Caco-2 (cell line): ENCODE results near the gene EIF4E. TPM values are rescaled to one million over a fixed set of nuclear protein-coding genes. Genes with fewer than 3 reads are reported as not detected.
A peak's percentile ranks its signal among the peaks of the same experiment; 100 is the strongest.

Experiments used
- BruUV-seq: library from RNA; stranded (reverse); fragments of 400-500 nt; replicated peaks from 2 replicates; lab custom pipeline; 2021; lab: Mats Ljungman, UMichigan
- CTCF ChIA-PET: fragments of 300-600 bp; sonication (Branson Sonifier 250); formaldehyde crosslinking; loops from one replicate; lab custom pipeline; 2022; ENCODE audit warnings: antibody characterized with exemption; lab: Charles Lee
- POLR2A ChIA-PET: fragments of 300-600 bp; sonication (Branson Sonifier 250); formaldehyde crosslinking; loops from one replicate; lab custom pipeline; 2022; ENCODE audit warnings: antibody characterized with exemption; lab: Charles Lee
- DNase-seq, 2 experiments: peaks; one replicate each; pipeline versions ENCODE4 v3.0.0 to v3.0.0-alpha.2; 2020 to 2022
- H3K27me3 ChIP-seq: replicated peaks from 2 replicates; pipeline ENCODE4 v1.6.0; 2011; ENCODE audit warnings: low read length; ENCODE audit not compliant: control insufficient read depth, insufficient read depth
- H3K36me3 ChIP-seq: 2 replicates; pipeline ENCODE4 v1.5.1; 2011; ENCODE audit warnings: low read length; ENCODE audit not compliant: control insufficient read depth, insufficient read depth
- H3K4me1 ChIP-seq: fragments of 250-450 bp; sonication (Bioruptor Pico); 2 replicates; pipeline ENCODE4 v1.5.1; 2020; ENCODE audit warnings: mild to moderate bottlenecking
- H3K4me3 ChIP-seq: 2 replicates; pipeline ENCODE4 v1.5.1; 2011; ENCODE audit warnings: low read depth, mild to moderate bottlenecking, control low read depth, low read length
- H3K9me3 ChIP-seq: fragments of 250-450 bp; sonication (Bioruptor Pico); 2 replicates; pipeline ENCODE4 v1.5.1; 2020; ENCODE audit warnings: mild to moderate bottlenecking, moderate library complexity
- H3K27ac Mint-ChIP-seq: one replicate; pipeline ENCODE4 v1.8.0; 2022; ENCODE audit warnings: mixed read lengths; ENCODE audit not compliant: unreplicated experiment
- H3K27me3 Mint-ChIP-seq: one replicate; pipeline ENCODE4 v1.8.0; 2022; ENCODE audit warnings: mixed read lengths; ENCODE audit not compliant: insufficient read depth, unreplicated experiment
- H3K36me3 Mint-ChIP-seq: one replicate; pipeline ENCODE4 v1.8.0; 2022; ENCODE audit warnings: mild to moderate bottlenecking, mixed read lengths; ENCODE audit not compliant: insufficient read depth, unreplicated experiment
- H3K4me1 Mint-ChIP-seq: one replicate; pipeline ENCODE4 v1.8.0; 2022; ENCODE audit warnings: low read depth, mixed read lengths; ENCODE audit not compliant: unreplicated experiment
- H3K4me3 Mint-ChIP-seq: one replicate; pipeline ENCODE4 v1.8.0; 2022; ENCODE audit warnings: mild to moderate bottlenecking, moderate library complexity, mixed read lengths; ENCODE audit not compliant: unreplicated experiment
- H3K9me3 Mint-ChIP-seq: one replicate; pipeline ENCODE4 v1.8.0; 2022; ENCODE audit warnings: mixed read lengths; ENCODE audit not compliant: unreplicated experiment
- intact Hi-C: fragments of 100-400 bp; cut with micrococcal nuclease; formaldehyde crosslinking; loops from one replicate; pipeline ENCODE4 v1.10.0; 2022; ENCODE audit not compliant: unreplicated experiment
- total RNA-seq: library from RNA; stranded (reverse); gene quantifications from 2 replicates; pipeline ENCODE4 v1.2.3, GENCODE V29; 2022
- TF ChIP-seq, protein P1 (sequence below), 2 experiments: fragments of 200-600 bp in 1 of 2; IDR thresholded peaks; 1 replicate in 1 of 2; 2 replicates in 1 of 2; pipeline versions ENCODE4 v1.5.1 to v1.8.0; 2011 to 2022; ENCODE audit warnings: antibody characterized with exemption in 1 of 2, control low read depth in 1 of 2, inconsistent platforms in 1 of 2, low read depth in 1 of 2, low read length in 1 of 2, mild to moderate bottlenecking in 1 of 2, moderate library complexity in 1 of 2; ENCODE audit not compliant: insufficient read depth in 1 of 2, severe bottlenecking in 1 of 2, unreplicated experiment in 1 of 2

EIF4E gene
- total RNA-seq, 1 experiment from 2014 or later = 140 TPM

DNA sequence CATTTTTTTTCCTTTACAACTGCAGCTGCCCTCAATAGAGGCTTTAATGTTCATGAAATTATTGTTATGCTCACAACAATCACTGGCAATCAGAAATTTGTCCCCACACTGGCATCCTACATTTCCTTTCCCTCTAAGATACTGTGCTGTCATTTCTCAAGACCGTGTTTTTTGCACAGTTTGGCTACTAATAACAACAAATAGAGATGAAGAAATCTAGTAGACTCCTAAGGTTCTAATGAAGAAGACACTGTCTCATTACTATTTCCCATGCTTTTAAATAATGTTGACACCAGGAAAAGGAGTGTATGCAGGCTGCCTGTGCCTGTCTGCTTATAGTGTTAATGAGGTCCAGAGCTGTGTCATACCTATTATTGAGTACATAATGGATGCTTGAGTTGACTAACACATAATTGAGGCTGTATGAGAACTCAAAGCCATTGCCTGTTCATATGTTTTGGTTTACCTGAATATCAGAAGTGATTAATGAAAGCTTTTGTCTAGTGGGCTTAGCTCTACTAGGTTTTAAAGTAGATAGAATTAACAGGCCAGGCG is 1.5 kb upstream of the EIF4E start:
- no peak for DNase-seq
- peaks cover 20% of the 10 kb centered on the region for H3K4me1 ChIP-seq
- intact Hi-C loops = loop anchor here (5.0 kb wide), 1 partner anchor 227 kb away; no protein-coding TSS in a partner anchor
- ChIA-PET CTCF (no interaction called here), POLR2A (no interaction called here)
- H3K36me3 ChIP-seq = no peaks in the 10 kb centered on the region
- Mint-ChIP-seq H3K4me1 (peaks cover 7% of the 10 kb centered on the region), H3K27me3 (no peaks in the 10 kb centered on the region), H3K9me3 (no peaks in the 10 kb centered on the region), H3K4me3 (peak overlapping the region; percentile 81), H3K27ac (peak overlapping the region; percentile 85), H3K36me3 (peaks cover 54% of the 10 kb centered on the region)
- BruUV-seq = no TSS peak
- TF ChIP-seq, protein P1, sequence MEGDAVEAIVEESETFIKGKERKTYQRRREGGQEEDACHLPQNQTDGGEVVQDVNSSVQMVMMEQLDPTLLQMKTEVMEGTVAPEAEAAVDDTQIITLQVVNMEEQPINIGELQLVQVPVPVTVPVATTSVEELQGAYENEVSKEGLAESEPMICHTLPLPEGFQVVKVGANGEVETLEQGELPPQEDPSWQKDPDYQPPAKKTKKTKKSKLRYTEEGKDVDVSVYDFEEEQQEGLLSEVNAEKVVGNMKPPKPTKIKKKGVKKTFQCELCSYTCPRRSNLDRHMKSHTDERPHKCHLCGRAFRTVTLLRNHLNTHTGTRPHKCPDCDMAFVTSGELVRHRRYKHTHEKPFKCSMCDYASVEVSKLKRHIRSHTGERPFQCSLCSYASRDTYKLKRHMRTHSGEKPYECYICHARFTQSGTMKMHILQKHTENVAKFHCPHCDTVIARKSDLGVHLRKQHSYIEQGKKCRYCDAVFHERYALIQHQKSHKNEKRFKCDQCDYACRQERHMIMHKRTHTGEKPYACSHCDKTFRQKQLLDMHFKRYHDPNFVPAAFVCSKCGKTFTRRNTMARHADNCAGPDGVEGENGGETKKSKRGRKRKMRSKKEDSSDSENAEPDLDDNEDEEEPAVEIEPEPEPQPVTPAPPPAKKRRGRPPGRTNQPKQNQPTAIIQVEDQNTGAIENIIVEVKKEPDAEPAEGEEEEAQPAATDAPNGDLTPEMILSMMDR (IDR thresholded peaks at IDR 0.05; ENCODE audit: insufficient read depth in 1 of 2, low read depth in 1 of 2, low read length in 1 of 2, severe bottlenecking in 1 of 2, unreplicated experiment in 1 of 2) = no peak
- H3K4me3 ChIP-seq = peak overlapping the region; percentile 51
- no peaks in the 10 kb centered on the region for H3K27me3 ChIP-seq
- peaks cover 5% of the 10 kb centered on the region for H3K9me3 ChIP-seq

DNA sequence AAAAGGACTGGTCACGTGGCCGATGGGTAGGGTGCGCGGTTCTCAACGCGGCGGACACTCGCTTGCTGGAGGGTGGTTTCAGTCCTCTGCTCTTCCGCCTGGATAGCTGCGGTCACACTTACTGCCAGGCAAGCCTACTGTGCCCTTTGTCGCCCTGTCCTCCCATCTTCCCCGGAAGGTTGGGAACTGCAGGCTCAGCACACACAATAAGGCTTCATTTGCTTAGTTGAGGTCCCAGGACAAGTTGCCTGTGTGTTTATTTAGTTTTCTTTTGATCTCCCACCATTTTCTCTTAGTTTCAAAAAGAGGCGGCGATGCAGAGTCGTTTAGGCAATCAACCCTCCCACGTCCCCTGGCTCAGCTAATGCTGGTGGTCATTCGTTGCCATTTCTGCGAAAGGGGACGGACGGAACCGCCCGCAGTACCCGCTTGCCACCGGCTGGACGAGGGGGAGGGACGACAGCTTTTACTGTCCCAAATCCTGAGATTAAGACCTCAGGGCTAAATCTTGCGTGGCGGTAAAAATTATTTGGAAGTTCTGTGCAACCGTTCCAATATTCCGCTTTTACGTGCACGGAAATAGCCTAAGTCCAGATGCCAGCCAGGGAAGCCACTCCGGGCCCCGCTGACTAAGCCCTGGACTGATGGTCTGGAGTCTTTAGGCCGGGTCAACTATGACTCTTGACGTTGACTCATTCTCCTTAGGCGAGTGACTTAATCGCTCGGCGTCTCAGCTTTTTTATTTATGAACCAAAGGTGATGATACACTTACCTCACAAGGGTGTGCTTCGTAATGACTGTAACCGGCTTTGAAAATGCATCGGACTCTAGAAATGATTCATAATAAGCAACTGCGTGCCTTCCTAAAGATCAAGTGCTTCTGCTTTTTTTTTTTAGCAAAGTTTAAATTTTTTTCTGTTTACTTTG is 671 bp upstream of the EIF4E start:
- H3K9me3 ChIP-seq = peaks cover 5% of the 10 kb centered on the region

More for the DNA sequence above, 671 bp upstream of the EIF4E start:
- Histone ChIP-seq H3K4me3 (peak overlapping the region; percentile 51), H3K36me3 (no peaks in the 10 kb centered on the region), H3K4me1 (peaks cover 12% of the 10 kb centered on the region), H3K27me3 (no peaks in the 10 kb centered on the region)
- no peaks in the 10 kb centered on the region for H3K27me3 Mint-ChIP-seq
- TF ChIP-seq, protein P1 (IDR thresholded peaks at IDR 0.05; ENCODE audit: insufficient read depth in 1 of 2, low read depth in 1 of 2, low read length in 1 of 2, severe bottlenecking in 1 of 2, unreplicated experiment in 1 of 2) = no peak
- no peaks in the 10 kb centered on the region for H3K9me3 Mint-ChIP-seq
- intact Hi-C loops = loop anchor here (2.0 to 5.0 kb wide), 5 partner anchors 65 to 269 kb away; partner anchors contain the start of gene METAP1
- H3K4me1 Mint-ChIP-seq = peaks cover 7% of the 10 kb centered on the region
- peak overlapping the region; percentile 81 for H3K4me3 Mint-ChIP-seq
- peaks cover 50% of the 10 kb centered on the region for H3K36me3 Mint-ChIP-seq
- peak overlapping the region; percentile 85 for H3K27ac Mint-ChIP-seq
- ChIA-PET POLR2A (interaction anchor here (0.6 to 1.3 kb wide), 11 partner anchors 8 to 182 kb away, joined by 3 to 27 read pairs (median 8); partner anchors contain the start of genes ADH5 and METAP1), CTCF (interaction anchor here (1.6 to 1.9 kb wide), 2 partner anchors 65 to 462 kb away, joined by 6 to 12 read pairs; partner anchors contain the start of gene METAP1)
- DNase-seq = peak; percentile 64 to 71
- BruUV-seq = TSS peak; percentile 87
